Spleen (tissue), 11 donors: ENCODE measurements around the gene PIM3. TPM values are rescaled to one million over a fixed set of nuclear protein-coding genes. Genes with fewer than 3 reads are reported as not detected.

Experiments
- DNase-seq: peaks from one replicate; pipeline ENCODE4 v3.0.0-alpha.2; 2020
- H3K27ac ChIP-seq, 8 donors: fragments of 200-600 bp; sonication (generic) in 7 of 8; 1 replicate in 4 of 8; 2 replicates in 4 of 8; pipeline versions ENCODE4 v1.5.0 to v1.8.0; 2016 to 2021; ENCODE audit warnings: inconsistent platforms in 4 of 8, mild to moderate bottlenecking in 4 of 8, moderate library complexity in 1 of 8
- H3K27me3 ChIP-seq, 7 donors: fragments of 200-600 bp; sonication (generic) in 6 of 7; replicated peaks in 1 of 7; 1 replicate in 4 of 7; 2 replicates in 3 of 7; pipeline versions ENCODE4 v1.5.0 to v1.8.0; 2016 to 2021; ENCODE audit warnings: inconsistent platforms in 3 of 7, mild to moderate bottlenecking in 1 of 7
- H3K36me3 ChIP-seq, 6 donors: fragments of 200-600 bp; sonication (generic) in 5 of 6; 1 replicate in 4 of 6; 2 replicates in 2 of 6; pipeline versions ENCODE4 v1.5.0 to v1.8.0; 2016 to 2021; ENCODE audit warnings: inconsistent platforms in 2 of 6
- H3K4me1 ChIP-seq, 6 donors: fragments of 200-600 bp; sonication (generic) in 5 of 6; 1 replicate in 3 of 6; 2 replicates in 3 of 6; pipeline versions ENCODE4 v1.5.0 to v1.8.0; 2016 to 2021; ENCODE audit warnings: inconsistent platforms in 3 of 6
- H3K4me3 ChIP-seq, 8 donors: fragments of 200-600 bp; sonication (generic) in 7 of 8; 1 replicate in 4 of 8; 2 replicates in 4 of 8; pipeline versions ENCODE4 v1.5.0 to v1.8.0; 2016 to 2021; ENCODE audit warnings: inconsistent platforms in 4 of 8, mild to moderate bottlenecking in 4 of 8, moderate library complexity in 2 of 8
- H3K9me3 ChIP-seq, 8 donors: fragments of 200-600 bp; sonication (generic) in 7 of 8; 1 replicate in 4 of 8; 2 replicates in 4 of 8; pipeline versions ENCODE4 v1.5.0 to v1.8.0; 2016 to 2021; ENCODE audit warnings: inconsistent platforms in 4 of 8
- CTCF ChIP-seq, 11 experiments: fragments of 200-600 bp in 7 of 11; fragments of 450-650 bp in 4 of 11; sonication (generic) in 4 of 11; IDR thresholded peaks in 8 of 11; conservative IDR thresholded peaks in 3 of 11; 1 replicate in 7 of 11; 2 replicates in 4 of 11; pipeline versions ENCODE4 v1.4.0 to v1.8.0; 2016 to 2021; ENCODE audit warnings: antibody characterized with exemption in 11 of 11, inconsistent platforms in 4 of 11, mild to moderate bottlenecking in 1 of 11
- POLR2A ChIP-seq, 3 donors: fragments of 450-650 bp; IDR thresholded peaks; one replicate each; pipeline ENCODE4 v1.5.1; 2017; ENCODE audit warnings: antibody characterized with exemption in 3 of 3, mild to moderate bottlenecking in 1 of 3
- POLR2AphosphoS5 ChIP-seq, 3 donors: sonication (generic); formaldehyde crosslinking; IDR thresholded peaks; one replicate each; pipeline ENCODE4 v1.5.1; 2017; ENCODE audit warnings: antibody characterized with exemption in 3 of 3
- WGBS, 5 donors: extraction: QIAGEN DNeasy Blood & Tissue Kit in 3 of 5; methylation state at CpG; one replicate each; pipeline versions ENCODE4 v1.1.5 to v1.1.7; 2013 to 2018; 5-methylcytosine and 5-hydroxymethylcytosine counted together
- intact Hi-C: fragments of 100-400 bp; cut with DNase I; formaldehyde crosslinking; loops from one replicate; pipeline ENCODE4 v1.15.0; 2023; ENCODE audit warnings: low total_unique reads
- polyA plus RNA-seq, 3 donors: library from polyadenylated mRNA; stranded (reverse); fragments of 200-250 nt; gene quantifications; one replicate each; pipeline ENCODE4 v1.2.1, GENCODE V29; 2013
- total RNA-seq, 7 donors: library from RNA; depleted of rRNA in 3 of 7; stranded (reverse); fragments of >200 nt in 3 of 7; fragmentation: NEBNext Ultra II Directional in 4 of 7; extraction: Animal tissue kit (Norgen Biotek cat#: 25700) in 4 of 7; gene quantifications; one replicate each; pipeline versions ENCODE4 v1.1.0 to v1.2.1, GENCODE V29; 2016 to 2021
- donor health status: healthy with polysubstance abuse.
- donor health status: DM: no; HTN: no; CAD: no; lungs with moderate emphysema.
- donor health status: DM: no; HTN: no; CAD: no.
- donor health status: Bipolar disorder and iron deficiency.
- donor health status: healthy.
- donor health status: DM: no; HTN: no; CAD: no.
- donor health status: DM: yes; HTN: yes; CAD: no.

Gene PIM3
- total and polyA plus RNA-seq, 10 donors: 49.5 to 134 (median 93.6) TPM

- H3K27ac ChIP-seq: no peak overlapping the region
- peaks cover 0 to 63% (median 39%) of the 10 kb centered on the region in 6 donors for H3K36me3 ChIP-seq
- peaks cover 0 to 22% (median 14%) of the 10 kb centered on the region in 6 donors for H3K4me1 ChIP-seq
- TF ChIP-seq CTCF (IDR thresholded peaks at IDR 0.05 in 8 of 11, conservative IDR thresholded peaks at IDR 0.05 in 3 of 11): no peak
- TF ChIP-seq POLR2A (IDR thresholded peaks at IDR 0.05): no peak
- TF ChIP-seq POLR2AphosphoS5 (IDR thresholded peaks at IDR 0.05): no peak
- no peaks in the 10 kb centered on the region for H3K27me3 ChIP-seq
- intact Hi-C loops: loop anchor here (10.0 kb wide), 1 partner anchor 49 kb away; no protein-coding TSS in a partner anchor
- no peaks in the 10 kb centered on the region for H3K9me3 ChIP-seq
- WGBS, 5 donors: 95 to 98% (median 96%) methylated on average over 14 of the region's 14 CpGs
- peak; percentile 50 for DNase-seq
- H3K4me3 ChIP-seq: no peak overlapping the region
Observed at GRCh38 chr22:49913446-49913845, 47.1 kb upstream of the PIM3 start.

GRCh38 chr22:49914256-49914655 is 46.3 kb upstream of the PIM3 start:
- Histone ChIP-seq H3K4me3 (no peak overlapping the region), H3K9me3 (no peaks in the 10 kb centered on the region), H3K36me3 (peaks cover 0 to 55% (median 31%) of the 10 kb centered on the region in 6 donors), H3K4me1 (peaks cover 5 to 29% (median 21%) of the 10 kb centered on the region in 6 donors), H3K27ac (no peak overlapping the region), H3K27me3 (no peaks in the 10 kb centered on the region)
- TF ChIP-seq POLR2A (IDR thresholded peaks at IDR 0.05): no peak
- no peak for TF ChIP-seq CTCF (IDR thresholded peaks at IDR 0.05 in 8 of 11, conservative IDR thresholded peaks at IDR 0.05 in 3 of 11)
- TF ChIP-seq POLR2AphosphoS5 (IDR thresholded peaks at IDR 0.05): no peak
- 81 to 96% (median 90%) methylated on average over 8 to 12 of the region's 12 CpGs for WGBS, 5 donors
- intact Hi-C loops: loop anchor here (10.0 kb wide), 1 partner anchor 49 kb away; no protein-coding TSS in a partner anchor
- DNase-seq: peak; percentile 68

GRCh38 chr22:49915610-49916009 is 45.0 kb upstream of the PIM3 start:
- no peak overlapping the region for H3K4me3 ChIP-seq
- no peak for TF ChIP-seq POLR2A (IDR thresholded peaks at IDR 0.05)
- peak in 1 of 3 donors; percentile 15 for TF ChIP-seq POLR2AphosphoS5 (IDR thresholded peaks at IDR 0.05)
- peaks cover 0 to 48% (median 23%) of the 10 kb centered on the region in 6 donors for H3K36me3 ChIP-seq
- WGBS, 5 donors: 92 to 97% (median 95%) methylated on average over 9 to 12 of the region's 12 CpGs
- H3K27ac ChIP-seq: no peak overlapping the region
- H3K4me1 ChIP-seq: peaks cover 9 to 41% (median 26%) of the 10 kb centered on the region in 6 donors
- DNase-seq: no peak
- no peaks in the 10 kb centered on the region for H3K27me3 ChIP-seq
- intact Hi-C loops: loop anchor here (10.0 kb wide), 1 partner anchor 51 kb away; no protein-coding TSS in a partner anchor
- no peaks in the 10 kb centered on the region for H3K9me3 ChIP-seq

- peak; percentile 80 for DNase-seq
- H3K27me3 ChIP-seq: no peaks in the 10 kb centered on the region
- no peaks in the 10 kb centered on the region for H3K9me3 ChIP-seq
- WGBS, 5 donors: 91 to 94% (median 92%) methylated on average over 6 to 11 of the region's 11 CpGs
- TF ChIP-seq POLR2A (IDR thresholded peaks at IDR 0.05) (no peak), POLR2AphosphoS5 (IDR thresholded peaks at IDR 0.05) (no peak), CTCF (IDR thresholded peaks at IDR 0.05 in 8 of 11, conservative IDR thresholded peaks at IDR 0.05 in 3 of 11) (no peak)
- intact Hi-C loops: loop anchor here (10.0 kb wide), 1 partner anchor 52 kb away; no protein-coding TSS in a partner anchor
- H3K4me3 ChIP-seq: peak overlapping the region in 2 of 8 donors; percentile 69 to 92
- H3K36me3 ChIP-seq: peaks cover 0 to 48% (median 30%) of the 10 kb centered on the region in 6 donors
- peaks cover 9 to 41% (median 26%) of the 10 kb centered on the region in 6 donors for H3K4me1 ChIP-seq
- H3K27ac ChIP-seq: peak overlapping the region in 2 of 8 donors; percentile 95 to 96
Observed at GRCh38 chr22:49916831-49917230, 43.7 kb upstream of the PIM3 start.
